GM23248 (cell line): ENCODE measurements around the gene ACIN1.

ENCODE experiments used
- EZH2 ChIP-seq: fragments of 200-600 bp; sonication (generic); IDR thresholded peaks from 2 replicates; pipeline ENCODE4 v1.6.1; 2018; ENCODE audit warnings: antibody characterized with exemption, mild to moderate bottlenecking; ENCODE audit not compliant: insufficient read depth, poor library complexity, severe bottlenecking
- EZH2phosphoT487 ChIP-seq: fragments of 200-600 bp; sonication (generic); IDR thresholded peaks from 2 replicates; pipeline ENCODE4 v1.6.1; 2018; ENCODE audit warnings: antibody characterized with exemption, moderate library complexity, mild to moderate bottlenecking, low read depth; ENCODE audit not compliant: insufficient read depth

- no peak for TF ChIP-seq EZH2
- TF ChIP-seq EZH2phosphoT487, result no peak
These were observed 39.8 kb downstream of the ACIN1 start for GRCh38 chr14:23055147-23055550.
